ENCODE measurements around the gene OR11H7.
"Not testable (repeated sequence)": the region's sequence is repeated elsewhere in the genome, so short reads cannot be mapped to it uniquely, and the experiment has no call there.

The OR11H7 gene

DNA sequence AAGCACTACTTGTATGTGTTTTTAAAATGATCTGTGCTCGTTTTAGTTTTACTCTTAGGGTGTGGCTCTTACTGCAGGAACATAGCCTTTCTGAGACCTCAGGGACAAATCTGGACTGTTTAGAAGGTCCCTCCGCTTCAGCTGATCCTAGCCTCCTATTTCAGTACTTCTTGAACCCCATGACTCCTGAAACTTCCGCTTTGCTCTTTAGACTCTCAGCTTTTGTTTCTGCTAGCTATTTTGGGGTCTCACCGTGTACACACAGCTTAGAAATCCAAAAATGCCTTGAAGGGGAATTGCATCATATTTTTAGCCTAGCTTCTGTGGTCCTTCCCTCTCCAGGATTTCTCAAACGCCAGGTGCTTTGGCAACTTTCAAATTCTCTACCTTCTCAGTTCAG, 29.8 kb upstream of the OR11H7 start:
- no peaks in the 10 kb centered on the region for H3K9me2 ChIP-seq (replicated peaks; ENCODE audit: insufficient read depth, low read length)
- no peak overlapping the region for H2AFZ ChIP-seq (ENCODE audit: low read length)
- H3K27me3 ChIP-seq (replicated peaks; ENCODE audit: insufficient read depth, low read length) = no peaks in the 10 kb centered on the region
- no peaks in the 10 kb centered on the region for H4K20me1 ChIP-seq (ENCODE audit: insufficient read depth, low read length)
- no peaks in the 10 kb centered on the region for H3K79me2 ChIP-seq (ENCODE audit: low read length)
- no peak overlapping the region for H3K4me2 ChIP-seq (ENCODE audit: low read depth, low read length)
- H3K4me3 ChIP-seq (ENCODE audit: low read length) = no peak overlapping the region
- H3K4me1 ChIP-seq (ENCODE audit: low read length) = no peaks in the 10 kb centered on the region
- no peaks in the 10 kb centered on the region for H3F3A ChIP-seq (ENCODE audit: insufficient read depth, low read length)
- DNase-seq = no peak
- TF ChIP-seq EZH2 (optimal IDR thresholded peaks at IDR 0.05; ENCODE audit: low read depth, low read length) = no peak
- TF ChIP-seq EZH2phosphoT487 (IDR thresholded peaks at IDR 0.05; ENCODE audit: low read length) = no peak
- TF ChIP-seq CTCF (IDR thresholded peaks at IDR 0.05; ENCODE audit: low read length) = no peak
- no peaks in the 10 kb centered on the region for H3K36me3 ChIP-seq (replicated peaks; ENCODE audit: insufficient read depth, low read length)
- H3K9me3 ChIP-seq (replicated peaks; ENCODE audit: insufficient read depth, low read length) = no peaks in the 10 kb centered on the region
- H3K9ac ChIP-seq (ENCODE audit: low read length) = no peak overlapping the region
- no peak overlapping the region for H3K27ac ChIP-seq (ENCODE audit: low read length)

GRCh38 chr14:20204721-20205120, 24.1 kb upstream of the OR11H7 start:
- Histone ChIP-seq H3K36me3 (replicated peaks; ENCODE audit: insufficient read depth, low read length) (no peaks in the 10 kb centered on the region), H3K79me2 (ENCODE audit: low read length) (no peaks in the 10 kb centered on the region), H3K9me3 (replicated peaks; ENCODE audit: insufficient read depth, low read length) (no peaks in the 10 kb centered on the region), H3K4me3 (ENCODE audit: low read length) (no peak overlapping the region), H3K9me2 (replicated peaks; ENCODE audit: insufficient read depth, low read length) (no peaks in the 10 kb centered on the region), H3F3A (ENCODE audit: insufficient read depth, low read length) (no peaks in the 10 kb centered on the region), H2AFZ (ENCODE audit: low read length) (no peak overlapping the region), H3K27ac (ENCODE audit: low read length) (no peak overlapping the region), H3K4me2 (ENCODE audit: low read depth, low read length) (no peak overlapping the region), H3K4me1 (ENCODE audit: low read length) (no peaks in the 10 kb centered on the region), H3K27me3 (replicated peaks; ENCODE audit: insufficient read depth, low read length) (no peaks in the 10 kb centered on the region), H3K9ac (ENCODE audit: low read length) (no peak overlapping the region), H4K20me1 (ENCODE audit: insufficient read depth, low read length) (no peaks in the 10 kb centered on the region)
- DNase-seq = no peak
- no peak for TF ChIP-seq EZH2phosphoT487 (IDR thresholded peaks at IDR 0.05; ENCODE audit: low read length)
- no peak for TF ChIP-seq CTCF (IDR thresholded peaks at IDR 0.05; ENCODE audit: low read length)
- no peak for TF ChIP-seq EZH2 (optimal IDR thresholded peaks at IDR 0.05; ENCODE audit: low read depth, low read length)

- H3K36me3 ChIP-seq (replicated peaks; ENCODE audit: insufficient read depth, low read length) = no peaks in the 10 kb centered on the region
- TF ChIP-seq EZH2phosphoT487 (IDR thresholded peaks at IDR 0.05; ENCODE audit: low read length) (no peak), EZH2 (optimal IDR thresholded peaks at IDR 0.05; ENCODE audit: low read depth, low read length) (no peak), CTCF (IDR thresholded peaks at IDR 0.05; ENCODE audit: low read length) (no peak)
- no peak overlapping the region for H3K9ac ChIP-seq (ENCODE audit: low read length)
- DNase-seq = no peak
- H3K9me2 ChIP-seq (replicated peaks; ENCODE audit: insufficient read depth, low read length) = no peaks in the 10 kb centered on the region
- H4K20me1 ChIP-seq (ENCODE audit: insufficient read depth, low read length) = no peaks in the 10 kb centered on the region
- no peak overlapping the region for H2AFZ ChIP-seq (ENCODE audit: low read length)
- no peaks in the 10 kb centered on the region for H3F3A ChIP-seq (ENCODE audit: insufficient read depth, low read length)
- H3K79me2 ChIP-seq (ENCODE audit: low read length) = no peaks in the 10 kb centered on the region
- H3K27me3 ChIP-seq (replicated peaks; ENCODE audit: insufficient read depth, low read length) = no peaks in the 10 kb centered on the region
- no peak overlapping the region for H3K4me2 ChIP-seq (ENCODE audit: low read depth, low read length)
- H3K9me3 ChIP-seq (replicated peaks; ENCODE audit: insufficient read depth, low read length) = no peaks in the 10 kb centered on the region
- no peak overlapping the region for H3K27ac ChIP-seq (ENCODE audit: low read length)
- H3K4me3 ChIP-seq (ENCODE audit: low read length) = no peak overlapping the region
- no peaks in the 10 kb centered on the region for H3K4me1 ChIP-seq (ENCODE audit: low read length)
Observed at GRCh38 chr14:20209595-20209994, 19.2 kb upstream of the OR11H7 start.

GRCh38 chr14:20212406-20212805, 16.4 kb upstream of the OR11H7 start:
- H3F3A ChIP-seq (ENCODE audit: insufficient read depth, low read length); H3K36me3 ChIP-seq (replicated peaks; ENCODE audit: insufficient read depth, low read length); H3K27me3 ChIP-seq (replicated peaks; ENCODE audit: insufficient read depth, low read length); H2AFZ ChIP-seq (ENCODE audit: low read length); H3K9me3 ChIP-seq (replicated peaks; ENCODE audit: insufficient read depth, low read length); H4K20me1 ChIP-seq (ENCODE audit: insufficient read depth, low read length); H3K27ac ChIP-seq (ENCODE audit: low read length); H3K9me2 ChIP-seq (replicated peaks; ENCODE audit: insufficient read depth, low read length); H3K4me1 ChIP-seq (ENCODE audit: low read length); H3K79me2 ChIP-seq (ENCODE audit: low read length); H3K4me2 ChIP-seq (ENCODE audit: low read depth, low read length); H3K4me3 ChIP-seq (ENCODE audit: low read length); DNase-seq; H3K9ac ChIP-seq (ENCODE audit: low read length): not testable (repeated sequence)
